ENCODE results near the gene HOXB2. TPM values are rescaled to one million over a fixed set of nuclear protein-coding genes. Genes with fewer than 3 reads are reported as not detected.
A peak's percentile ranks its signal among the peaks of the same experiment; 100 is the strongest.

HOXB2 gene
- total RNA-seq, 1 donor from 2014 or later: 35.6 TPM

GRCh38 chr17:48504953-48505352 lies 40.0 kb downstream of the HOXB2 start:
- DNase-seq (ENCODE audit: extremely low spot score, unreplicated experiment): no peak
- Mint-ChIP-seq H3K36me3 (no peaks in the 10 kb centered on the region), H3K27me3 (peaks cover 28% of the 10 kb centered on the region), H3K4me1 (ENCODE audit: unreplicated experiment) (peaks cover 42% of the 10 kb centered on the region), H3K9me3 (no peaks in the 10 kb centered on the region), H3K27ac (peak overlapping the region; percentile 78), H3K4me3 (peak overlapping the region; percentile 16)
- no peak for TF ChIP-seq CTCF (conservative IDR thresholded peaks at IDR 0.05)

GRCh38 chr17:48503747-48504146 lies 41.2 kb downstream of the HOXB2 start:
- DNase-seq (ENCODE audit: extremely low spot score, unreplicated experiment): no peak
- Mint-ChIP-seq H3K36me3 (no peaks in the 10 kb centered on the region), H3K27ac (peak overlapping the region; percentile 33), H3K4me1 (ENCODE audit: unreplicated experiment) (peaks cover 48% of the 10 kb centered on the region), H3K4me3 (no peak overlapping the region), H3K27me3 (peaks cover 28% of the 10 kb centered on the region), H3K9me3 (no peaks in the 10 kb centered on the region)
- no peak for TF ChIP-seq CTCF (conservative IDR thresholded peaks at IDR 0.05)

- TF ChIP-seq CTCF (conservative IDR thresholded peaks at IDR 0.05): no peak
- Mint-ChIP-seq H3K27me3 (peaks cover 28% of the 10 kb centered on the region), H3K36me3 (no peaks in the 10 kb centered on the region), H3K9me3 (no peaks in the 10 kb centered on the region), H3K4me3 (no peak overlapping the region), H3K27ac (peak overlapping the region; percentile 33), H3K4me1 (ENCODE audit: unreplicated experiment) (peaks cover 56% of the 10 kb centered on the region)
- DNase-seq (ENCODE audit: extremely low spot score, unreplicated experiment): no peak
Measured at GRCh38 chr17:48502901-48503300, 42.0 kb downstream of the HOXB2 start.

- Mint-ChIP-seq H3K9me3 (no peaks in the 10 kb centered on the region), H3K27me3 (peaks cover 28% of the 10 kb centered on the region), H3K4me3 (no peak overlapping the region), H3K27ac (no peak overlapping the region), H3K4me1 (ENCODE audit: unreplicated experiment) (peaks cover 62% of the 10 kb centered on the region), H3K36me3 (no peaks in the 10 kb centered on the region)
- no peak for DNase-seq (ENCODE audit: extremely low spot score, unreplicated experiment)
- TF ChIP-seq CTCF (conservative IDR thresholded peaks at IDR 0.05): no peak
Measured at GRCh38 chr17:48502312-48502711, 42.6 kb downstream of the HOXB2 start.

GRCh38 chr17:48500435-48501426 lies 44.2 kb downstream of the HOXB2 start:
- peak overlapping the region; percentile 24 for H3K27ac Mint-ChIP-seq
- H3K4me3 Mint-ChIP-seq: peak overlapping the region; percentile 22
- no peak for DNase-seq (ENCODE audit: extremely low spot score, unreplicated experiment)
- peaks cover 34% of the 10 kb centered on the region for H3K27me3 Mint-ChIP-seq
- no peaks in the 10 kb centered on the region for H3K9me3 Mint-ChIP-seq
- H3K36me3 Mint-ChIP-seq: no peaks in the 10 kb centered on the region
- H3K4me1 Mint-ChIP-seq (ENCODE audit: unreplicated experiment): peaks cover 61% of the 10 kb centered on the region
- peak; percentile 21 for TF ChIP-seq CTCF (conservative IDR thresholded peaks at IDR 0.05)

Measured in type B pancreatic cell (in vitro differentiated cells).